B cell (primary cell): ENCODE data around the gene SNCAIP.

Experiments
- CTCF ChIP-seq: fragments of 200-600 bp; IDR thresholded peaks from one replicate; pipeline ENCODE4 v1.8.0; 2022; ENCODE audit warnings: antibody characterized with exemption, mild to moderate bottlenecking
- EZH2 ChIP-seq: IDR thresholded peaks from 2 replicates; pipeline ENCODE4 v1.6.1; 2012; ENCODE audit warnings: borderline replicate concordance, low read depth, mild to moderate bottlenecking, moderate library complexity, low read length; ENCODE audit not compliant: insufficient read depth, poor library complexity, severe bottlenecking

GRCh38 chr5:122385286-122385685 is 73.2 kb downstream of the SNCAIP start:
- TF ChIP-seq CTCF (no peak), EZH2 (no peak)
